K562 (cell line): ENCODE results near the gene HES4. TPM values are rescaled to one million over a fixed set of nuclear protein-coding genes. Genes with fewer than 3 reads are reported as not detected.

Source experiments
- MGA ChIP-seq: fragments of 450-650 bp; IDR thresholded peaks from 2 replicates; pipeline ENCODE4 v1.6.1; 2016; ENCODE audit warnings: mild to moderate bottlenecking, moderate library complexity
- polyA plus RNA-seq, 8 experiments: library from polyadenylated mRNA; depleted of rRNA in 4 of 8; stranded (reverse) in 5 of 8; unstranded in 3 of 8; fragments of >200 nt; fragmentation: Nextera tagmentation in 2 of 8; fragmentation: Illumina TruSeq in 1 of 8; extraction: Ambion mirVana in 2 of 8; extraction: Trizol in 1 of 8; gene quantifications; 2 replicates each; pipeline versions ENCODE4 v1.2.1 to v1.2.3, GENCODE V29; 2011 to 2014; ENCODE audit warnings: inconsistent platforms in 1 of 8, missing spikeins in 1 of 8
- total RNA-seq, 7 experiments: library from RNA; depleted of rRNA in 6 of 7; stranded (reverse); fragments of >200 nt in 6 of 7; fragmentation: Illumina TruSeq in 2 of 7; extraction: Trizol in 2 of 7; gene quantifications; 2 replicates each; pipeline versions ENCODE4 v1.2.1 to v1.2.3, GENCODE V29; 2011 to 2021; ENCODE audit warnings: low replicate concordance in 1 of 7

The HES4 gene
- total and polyA plus RNA-seq, 9 of the 15 experiments (the other 6 are each of a cell fraction or from before 2014, with no cell fraction given) = 0.21 to 43.7 (median 5.3) TPM; not detected in 2

GRCh38 chr1:982765-983436 is 17.0 kb downstream of the HES4 start (continued):
- no peak for TF ChIP-seq MGA
- TF ChIP-seq, all 486 proteins: peak for 3
